Pancreas (tissue), 10 donors: ENCODE measurements around the gene THOC6. TPM values are rescaled to one million over a fixed set of nuclear protein-coding genes. Genes with fewer than 3 reads are reported as not detected.

Experiments used
- ATAC-seq, 4 donors: fragments of 200-7000 bp; cut with Tn5 transposase; one replicate each; pipeline versions ENCODE4 v1.8.0 to v1.9.1; 2020; ENCODE audit warnings: mild to moderate bottlenecking in 4 of 4, moderate library complexity in 4 of 4
- DNase-seq, 6 donors: peaks; one replicate each; pipeline ENCODE4 v3.0.0-alpha.2; 2020
- FAIRE-seq: peaks from 2 replicates; lab custom pipeline; 2012; peaks lifted over from hg19 to GRCh38; lab: Jason Lieb, UNC
- H3K27ac ChIP-seq, 4 donors: fragments of 200-600 bp; sonication (generic); 1 replicate in 3 of 4; 2 replicates in 1 of 4; pipeline versions ENCODE4 v1.5.0 to v1.8.0; 2020
- H3K27me3 ChIP-seq, 4 donors: fragments of 200-600 bp; one replicate each; pipeline ENCODE4 v1.8.0; 2021
- H3K36me3 ChIP-seq, 3 donors: fragments of 200-600 bp; sonication (generic) in 1 of 3; one replicate each; pipeline versions ENCODE4 v1.5.0 to v1.8.0; 2020 to 2021
- H3K4me1 ChIP-seq, 3 donors: fragments of 200-600 bp; one replicate each; pipeline ENCODE4 v1.8.0; 2021
- H3K4me3 ChIP-seq, 4 donors: fragments of 200-600 bp; sonication (generic) in 2 of 4; one replicate each; pipeline versions ENCODE4 v1.5.0 to v1.8.0; 2020 to 2021
- H3K9me3 ChIP-seq, 4 donors: fragments of 200-600 bp; one replicate each; pipeline ENCODE4 v1.8.0; 2021
- CTCF ChIP-seq, 4 donors: fragments of 200-600 bp; sonication (generic) in 3 of 4; IDR thresholded peaks; one replicate each; pipeline versions ENCODE4 v1.5.0 to v1.8.0; 2021; ENCODE audit warnings: antibody characterized with exemption in 4 of 4
- WGBS, 2 donors: extraction: QIAGEN DNeasy Blood & Tissue Kit; methylation state at CpG; one replicate each; pipeline ENCODE4 v1.1.7; 2013; 5-methylcytosine and 5-hydroxymethylcytosine counted together
- intact Hi-C, 3 donors: fragments of 100-400 bp; cut with DNase I; formaldehyde crosslinking; loops; one replicate each; pipeline versions ENCODE4 v1.11.1 to v1.14.2; 2022
- polyA plus RNA-seq, 2 donors: library from polyadenylated mRNA; stranded (reverse); fragments of 200-250 nt; gene quantifications; one replicate each; pipeline ENCODE4 v1.2.3, GENCODE V29; 2013
- total RNA-seq, 6 donors: library from RNA; stranded (reverse); fragmentation: NEBNext Ultra II Directional in 4 of 6; extraction: Animal tissue kit (Norgen Biotek cat#: 25700) in 4 of 6; gene quantifications; one replicate each; pipeline versions ENCODE4 v1.2.1 to v1.2.4, GENCODE V29; 2021 to 2023
- donor health status: healthy with polysubstance abuse.
- donor health status: DM: no; HTN: no; CAD: no; lungs with moderate emphysema.
- donor health status: DM: no; HTN: no; CAD: no.
- donor health status: control.
- donor health status: control.
- donor health status: Bipolar disorder and iron deficiency.
- donor health status: DM: yes; HTN: yes; CAD: no.
- donor health status: DM: no; HTN: no; CAD: no.
- donor health status: DM: no; HTN: no; CAD: no.
- donor health status: DM: yes; HTN: yes; CAD: no.

Gene THOC6
- total and polyA plus RNA-seq, 8 donors: 6.2 to 38.2 (median 8.5) TPM

GRCh38 chr16:2988590-2989099 is 35.2 kb upstream of the THOC6 start:
- no peak for TF ChIP-seq CTCF (IDR thresholded peaks at IDR 0.05)
- Histone ChIP-seq H3K27ac (no peak overlapping the region), H3K27me3 (no peaks in the 10 kb centered on the region), H3K36me3 (no peaks in the 10 kb centered on the region), H3K4me1 (peaks cover 13 to 27% (median 17%) of the 10 kb centered on the region in 3 donors), H3K9me3 (no peaks in the 10 kb centered on the region), H3K4me3 (no peak overlapping the region)
- intact Hi-C loops: no loop called here
- FAIRE-seq (no peak), DNase-seq (no peak), ATAC-seq (no peak)
- 84 to 85% methylated on average over 8 of the region's 8 CpGs for WGBS, 2 donors

GRCh38 chr16:2990891-2991290 is 32.9 kb upstream of the THOC6 start:
- no peak for TF ChIP-seq CTCF (IDR thresholded peaks at IDR 0.05)

GRCh38 chr16:2991566-2992261 is 32.1 kb upstream of the THOC6 start:
- Histone ChIP-seq H3K27me3 (no peaks in the 10 kb centered on the region), H3K36me3 (no peaks in the 10 kb centered on the region), H3K9me3 (no peaks in the 10 kb centered on the region), H3K4me3 (no peak overlapping the region), H3K27ac (no peak overlapping the region), H3K4me1 (no peaks in the 10 kb centered on the region)
- TF ChIP-seq CTCF (IDR thresholded peaks at IDR 0.05): no peak
- intact Hi-C loops: no loop called here
- FAIRE-seq (no peak), ATAC-seq (no peak), DNase-seq (peak in 1 of 6 donors; percentile 69)
- WGBS, 2 donors: 88% methylated on average over 11 to 12 of the region's 12 CpGs

More at GRCh38 chr16:2990891-2991290, 32.9 kb upstream of the THOC6 start:
- Histone ChIP-seq H3K27me3 (no peaks in the 10 kb centered on the region), H3K9me3 (no peaks in the 10 kb centered on the region), H3K4me1 (peaks cover 0 to 6% (median 6%) of the 10 kb centered on the region in 3 donors), H3K4me3 (no peak overlapping the region), H3K27ac (no peak overlapping the region), H3K36me3 (no peaks in the 10 kb centered on the region)
- intact Hi-C loops: no loop called here
- DNase-seq (no peak), ATAC-seq (no peak), FAIRE-seq (no peak)
- 66 to 68% methylated on average over 8 to 10 of the region's 10 CpGs for WGBS, 2 donors

GRCh38 chr16:2992383-2993081 is 31.3 kb upstream of the THOC6 start:
- no peaks in the 10 kb centered on the region for H3K4me1 ChIP-seq
- no peak overlapping the region for H3K27ac ChIP-seq
- no peak overlapping the region for H3K4me3 ChIP-seq
- H3K9me3 ChIP-seq: no peaks in the 10 kb centered on the region
- ATAC-seq (no peak), DNase-seq (peak in 2 of 6 donors; percentile 35 to 55), FAIRE-seq (no peak)
- H3K36me3 ChIP-seq: no peaks in the 10 kb centered on the region
- no peaks in the 10 kb centered on the region for H3K27me3 ChIP-seq
- TF ChIP-seq CTCF (IDR thresholded peaks at IDR 0.05): no peak
- WGBS, 2 donors: 86 to 87% methylated on average over 14 of the region's 14 CpGs
- intact Hi-C loops: no loop called here
